HL-60 (cell line): Measurements from ENCODE around the gene FUT1.

Source experiments
- GABPA ChIP-seq: IDR thresholded peaks from 2 replicates; pipeline ENCODE4 v1.6.1; 2012; ENCODE audit warnings: low read depth
- POLR2AphosphoS5 ChIP-seq: IDR thresholded peaks from 2 replicates; pipeline ENCODE4 v1.6.1; 2012; ENCODE audit warnings: low read depth
- SPI1 ChIP-seq: IDR thresholded peaks from 2 replicates; pipeline ENCODE4 v1.6.1; 2012; ENCODE audit warnings: low read depth, mild to moderate bottlenecking, borderline replicate concordance
- TF ChIP-seq, protein P1 (sequence below): IDR thresholded peaks from one replicate; pipeline ENCODE4 v1.5.1; 2011; ENCODE audit warnings: low read length, control low read depth, inconsistent platforms; ENCODE audit not compliant: insufficient read depth
- TF ChIP-seq, protein P2 (sequence below): IDR thresholded peaks from 2 replicates; pipeline ENCODE4 v1.6.1; 2012; ENCODE audit warnings: low read depth; ENCODE audit not compliant: insufficient replicate concordance

DNA sequence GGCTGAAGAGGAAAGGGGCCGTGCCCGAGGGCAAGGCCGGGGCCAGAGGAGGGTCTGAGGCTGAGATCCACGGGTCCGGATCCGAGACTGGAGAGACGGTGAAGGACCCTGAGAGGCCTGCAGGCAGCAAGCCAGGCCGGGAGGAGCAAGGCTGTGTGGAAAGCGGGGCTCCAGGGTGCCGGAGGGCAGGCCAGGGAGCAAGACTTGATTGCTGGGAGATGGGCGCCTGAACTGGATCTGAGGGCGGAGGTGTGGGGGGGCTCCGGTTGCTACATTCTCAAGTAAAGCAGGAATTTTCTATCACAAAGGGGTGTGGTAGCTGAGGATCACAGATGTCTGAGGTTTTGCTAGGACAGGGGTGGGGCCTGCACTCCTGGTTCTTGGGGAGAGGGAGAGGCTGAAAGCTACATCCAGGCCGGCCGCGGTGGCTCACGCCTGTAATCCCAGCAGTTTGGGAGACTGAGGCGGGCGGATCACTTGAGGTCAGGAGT lies 36.7 kb downstream of the FUT1 start:
- TF ChIP-seq, protein P1, sequence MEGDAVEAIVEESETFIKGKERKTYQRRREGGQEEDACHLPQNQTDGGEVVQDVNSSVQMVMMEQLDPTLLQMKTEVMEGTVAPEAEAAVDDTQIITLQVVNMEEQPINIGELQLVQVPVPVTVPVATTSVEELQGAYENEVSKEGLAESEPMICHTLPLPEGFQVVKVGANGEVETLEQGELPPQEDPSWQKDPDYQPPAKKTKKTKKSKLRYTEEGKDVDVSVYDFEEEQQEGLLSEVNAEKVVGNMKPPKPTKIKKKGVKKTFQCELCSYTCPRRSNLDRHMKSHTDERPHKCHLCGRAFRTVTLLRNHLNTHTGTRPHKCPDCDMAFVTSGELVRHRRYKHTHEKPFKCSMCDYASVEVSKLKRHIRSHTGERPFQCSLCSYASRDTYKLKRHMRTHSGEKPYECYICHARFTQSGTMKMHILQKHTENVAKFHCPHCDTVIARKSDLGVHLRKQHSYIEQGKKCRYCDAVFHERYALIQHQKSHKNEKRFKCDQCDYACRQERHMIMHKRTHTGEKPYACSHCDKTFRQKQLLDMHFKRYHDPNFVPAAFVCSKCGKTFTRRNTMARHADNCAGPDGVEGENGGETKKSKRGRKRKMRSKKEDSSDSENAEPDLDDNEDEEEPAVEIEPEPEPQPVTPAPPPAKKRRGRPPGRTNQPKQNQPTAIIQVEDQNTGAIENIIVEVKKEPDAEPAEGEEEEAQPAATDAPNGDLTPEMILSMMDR = no peak
- TF ChIP-seq POLR2AphosphoS5 = no peak
- no peak for TF ChIP-seq GABPA
- TF ChIP-seq, protein P2, sequence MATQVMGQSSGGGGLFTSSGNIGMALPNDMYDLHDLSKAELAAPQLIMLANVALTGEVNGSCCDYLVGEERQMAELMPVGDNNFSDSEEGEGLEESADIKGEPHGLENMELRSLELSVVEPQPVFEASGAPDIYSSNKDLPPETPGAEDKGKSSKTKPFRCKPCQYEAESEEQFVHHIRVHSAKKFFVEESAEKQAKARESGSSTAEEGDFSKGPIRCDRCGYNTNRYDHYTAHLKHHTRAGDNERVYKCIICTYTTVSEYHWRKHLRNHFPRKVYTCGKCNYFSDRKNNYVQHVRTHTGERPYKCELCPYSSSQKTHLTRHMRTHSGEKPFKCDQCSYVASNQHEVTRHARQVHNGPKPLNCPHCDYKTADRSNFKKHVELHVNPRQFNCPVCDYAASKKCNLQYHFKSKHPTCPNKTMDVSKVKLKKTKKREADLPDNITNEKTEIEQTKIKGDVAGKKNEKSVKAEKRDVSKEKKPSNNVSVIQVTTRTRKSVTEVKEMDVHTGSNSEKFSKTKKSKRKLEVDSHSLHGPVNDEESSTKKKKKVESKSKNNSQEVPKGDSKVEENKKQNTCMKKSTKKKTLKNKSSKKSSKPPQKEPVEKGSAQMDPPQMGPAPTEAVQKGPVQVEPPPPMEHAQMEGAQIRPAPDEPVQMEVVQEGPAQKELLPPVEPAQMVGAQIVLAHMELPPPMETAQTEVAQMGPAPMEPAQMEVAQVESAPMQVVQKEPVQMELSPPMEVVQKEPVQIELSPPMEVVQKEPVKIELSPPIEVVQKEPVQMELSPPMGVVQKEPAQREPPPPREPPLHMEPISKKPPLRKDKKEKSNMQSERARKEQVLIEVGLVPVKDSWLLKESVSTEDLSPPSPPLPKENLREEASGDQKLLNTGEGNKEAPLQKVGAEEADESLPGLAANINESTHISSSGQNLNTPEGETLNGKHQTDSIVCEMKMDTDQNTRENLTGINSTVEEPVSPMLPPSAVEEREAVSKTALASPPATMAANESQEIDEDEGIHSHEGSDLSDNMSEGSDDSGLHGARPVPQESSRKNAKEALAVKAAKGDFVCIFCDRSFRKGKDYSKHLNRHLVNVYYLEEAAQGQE = no peak
- TF ChIP-seq SPI1 = no peak
